CD14-positive monocyte (primary cell): ENCODE results near the gene PLEKHJ1. TPM values are rescaled to one million over a fixed set of nuclear protein-coding genes. Genes with fewer than 3 reads are reported as not detected.

Source experiments
- DNase-seq, 3 donors: peaks; one replicate each; pipeline ENCODE4 v3.0.0-alpha.2; 2011 to 2022
- H2AFZ ChIP-seq: 2 replicates; pipeline ENCODE4 v1.6.0; 2012; ENCODE audit warnings: mild to moderate bottlenecking, low read depth, low read length, inconsistent platforms; ENCODE audit not compliant: insufficient read depth, poor library complexity, severe bottlenecking
- H3K27ac ChIP-seq, 2 donors: 1 replicate in 1 of 2; 2 replicates in 1 of 2; pipeline ENCODE4 v1.5.1; 2012 to 2013; ENCODE audit warnings: low read length in 2 of 2, control low read depth in 1 of 2, inconsistent platforms in 1 of 2, low read depth in 1 of 2, mild to moderate bottlenecking in 1 of 2
- H3K27me3 ChIP-seq, 2 donors: one replicate each; pipeline versions ENCODE4 v1.6.0 to v1.6.1; 2011 to 2013; ENCODE audit warnings: low read length in 2 of 2; ENCODE audit not compliant: control insufficient read depth in 2 of 2, insufficient read depth in 2 of 2
- H3K36me3 ChIP-seq, 2 donors: replicated peaks in 1 of 2; 1 replicate in 1 of 2; 2 replicates in 1 of 2; pipeline versions ENCODE4 v1.5.1 to v1.6.1; 2012 to 2013; ENCODE audit warnings: low read length in 2 of 2, control low read depth in 1 of 2, inconsistent platforms in 1 of 2, mild to moderate bottlenecking in 1 of 2; ENCODE audit not compliant: insufficient read depth in 2 of 2, control insufficient read depth in 1 of 2
- H3K4me1 ChIP-seq, 2 donors: 1 replicate in 1 of 2; 2 replicates in 1 of 2; pipeline versions ENCODE4 v1.5.1 to v1.6.1; 2012 to 2013; ENCODE audit warnings: low read length in 2 of 2, control low read depth in 1 of 2, inconsistent platforms in 1 of 2, mild to moderate bottlenecking in 1 of 2, moderate library complexity in 1 of 2; ENCODE audit not compliant: insufficient read depth in 2 of 2, control insufficient read depth in 1 of 2
- H3K4me2 ChIP-seq: replicated peaks from 2 replicates; pipeline ENCODE3; 2012; ENCODE audit warnings: low read length, moderate library complexity, mild to moderate bottlenecking; ENCODE audit not compliant: poor library complexity, severe bottlenecking; ENCODE audit errors: extremely low read depth
- H3K4me3 ChIP-seq, 3 experiments: fragments of 200-600 bp in 1 of 3; sonication (generic) in 1 of 3; replicated peaks in 1 of 3; 1 replicate in 2 of 3; 2 replicates in 1 of 3; pipeline ENCODE4 v1.5.1; 2011 to 2013; ENCODE audit warnings: low read length in 3 of 3, mild to moderate bottlenecking in 3 of 3, control low read depth in 2 of 3, low read depth in 2 of 3, inconsistent platforms in 1 of 3, moderate library complexity in 1 of 3
- H3K79me2 ChIP-seq: 2 replicates; pipeline ENCODE4 v1.6.0; 2012; ENCODE audit warnings: mild to moderate bottlenecking, control low read depth, inconsistent platforms, low read length, moderate library complexity; ENCODE audit not compliant: insufficient read depth
- H3K9ac ChIP-seq: 2 replicates; pipeline ENCODE4 v1.6.0; 2017; ENCODE audit warnings: low read length, mild to moderate bottlenecking; ENCODE audit not compliant: insufficient read depth, poor library complexity, severe bottlenecking
- H3K9me3 ChIP-seq, 2 donors: replicated peaks in 1 of 2; 1 replicate in 1 of 2; 2 replicates in 1 of 2; pipeline versions ENCODE4 v1.5.1 to v1.6.1; 2012 to 2013; ENCODE audit warnings: low read length in 2 of 2, control low read depth in 1 of 2; ENCODE audit not compliant: control insufficient read depth in 1 of 2, insufficient read depth in 1 of 2
- H4K20me1 ChIP-seq: 2 replicates; pipeline ENCODE4 v1.6.0; 2012; ENCODE audit warnings: mild to moderate bottlenecking, low read length, control low read depth, moderate library complexity; ENCODE audit not compliant: insufficient read depth
- H3K27ac Mint-ChIP-seq, 7 donors: one replicate each; pipeline ENCODE4 v1.8.0; 2020; ENCODE audit warnings: mild to moderate bottlenecking in 7 of 7, mixed read lengths in 7 of 7, moderate library complexity in 6 of 7, inconsistent platforms in 2 of 7
- H3K27me3 Mint-ChIP-seq, 3 donors: one replicate each; pipeline ENCODE4 v1.8.0; 2021 to 2022; ENCODE audit warnings: low read depth in 3 of 3, mild to moderate bottlenecking in 3 of 3, mixed read lengths in 3 of 3, moderate library complexity in 3 of 3, inconsistent platforms in 1 of 3
- H3K36me3 Mint-ChIP-seq, 2 donors: one replicate each; pipeline ENCODE4 v1.8.0; 2020; ENCODE audit warnings: mixed read lengths in 2 of 2, inconsistent platforms in 1 of 2, mild to moderate bottlenecking in 1 of 2
- H3K4me1 Mint-ChIP-seq: one replicate; pipeline ENCODE4 v1.8.0; 2020; ENCODE audit warnings: mild to moderate bottlenecking, mixed read lengths
- H3K4me3 Mint-ChIP-seq, 2 donors: one replicate each; pipeline ENCODE4 v1.8.0; 2020; ENCODE audit warnings: mild to moderate bottlenecking in 2 of 2, mixed read lengths in 2 of 2, moderate library complexity in 1 of 2
- H3K9me3 Mint-ChIP-seq, 7 donors: one replicate each; pipeline ENCODE4 v1.8.0; 2020 to 2022; ENCODE audit warnings: mixed read lengths in 7 of 7, mild to moderate bottlenecking in 6 of 7, moderate library complexity in 6 of 7, inconsistent platforms in 2 of 7
- CTCF ChIP-seq: fragments of 200-600 bp; IDR thresholded peaks from one replicate; pipeline ENCODE4 v1.8.0; 2022; ENCODE audit warnings: antibody characterized with exemption, mild to moderate bottlenecking
- WGBS: methylation state at CpG from one replicate; pipeline ENCODE4 v1.1.5; 2013; ENCODE audit warnings: missing lambda C conversion rate; ENCODE audit not compliant: insufficient coverage; 5-methylcytosine and 5-hydroxymethylcytosine counted together
- intact Hi-C, 2 donors: fragments of 100-400 bp; cut with micrococcal nuclease; formaldehyde crosslinking; loops; one replicate each; pipeline versions ENCODE4 v1.15.0 to v1.15.1; 2023
- polyA plus RNA-seq, 3 donors: library from polyadenylated mRNA; depleted of rRNA in 1 of 3; unstranded in 2 of 3; stranded (reverse) in 1 of 3; fragments of 300-500 nt in 2 of 3; fragments of >200 nt in 1 of 3; fragmentation: Illumina TruSeq in 2 of 3; gene quantifications; 1 replicate in 2 of 3; 2 replicates in 1 of 3; pipeline ENCODE4 v1.2.3, GENCODE V29; 2012 to 2021

PLEKHJ1 gene
- polyA plus RNA-seq, 3 donors: 62.1 to 90.0 (median 69.0) TPM

GRCh38 chr19:2255112-2255845 lies 19.1 kb upstream of the PLEKHJ1 start:
- no peaks in the 10 kb centered on the region for H3K36me3 ChIP-seq
- peaks cover 0 to 10% of the 10 kb centered on the region in 2 donors for H3K9me3 ChIP-seq
- H4K20me1 ChIP-seq: peaks cover 28% of the 10 kb centered on the region
- Mint-ChIP-seq H3K27me3 (peaks cover 35 to 62% (median 45%) of the 10 kb centered on the region in 3 donors), H3K36me3 (peaks cover 0 to 4% of the 10 kb centered on the region in 2 donors), H3K27ac (no peak overlapping the region), H3K9me3 (peaks cover 0 to 5% (median 0%) of the 10 kb centered on the region in 7 donors), H3K4me1 (peaks cover 24% of the 10 kb centered on the region), H3K4me3 (no peak overlapping the region)
- 95% methylated on average over 16 of the region's 16 CpGs for WGBS
- H3K4me2 ChIP-seq: no peak overlapping the region
- peaks cover 14 to 34% of the 10 kb centered on the region in 2 donors for H3K27me3 ChIP-seq
- no peak for TF ChIP-seq CTCF
- intact Hi-C loops: no loop called here
- H3K9ac ChIP-seq: no peak overlapping the region
- no peak overlapping the region for H2AFZ ChIP-seq
- no peak overlapping the region for H3K27ac ChIP-seq
- DNase-seq: no peak
- H3K79me2 ChIP-seq: no peaks in the 10 kb centered on the region
- H3K4me3 ChIP-seq: no peak overlapping the region
- H3K4me1 ChIP-seq: peaks cover 25 to 37% of the 10 kb centered on the region in 2 donors

- peak overlapping the region in 1 of 3 experiments; percentile 70 for H3K4me3 ChIP-seq
- Mint-ChIP-seq H3K27me3 (peaks cover 38 to 68% (median 48%) of the 10 kb centered on the region in 3 donors), H3K27ac (no peak overlapping the region), H3K9me3 (peaks cover 0 to 5% (median 0%) of the 10 kb centered on the region in 7 donors), H3K4me1 (peaks cover 22% of the 10 kb centered on the region), H3K36me3 (peaks cover 0 to 4% of the 10 kb centered on the region in 2 donors), H3K4me3 (peak overlapping the region; percentile 50 to 86)
- no peaks in the 10 kb centered on the region for H3K36me3 ChIP-seq
- H3K9me3 ChIP-seq: peaks cover 0 to 14% of the 10 kb centered on the region in 2 donors
- H3K27me3 ChIP-seq: peaks cover 18 to 44% of the 10 kb centered on the region in 2 donors
- WGBS: 70% methylated on average over 12 of the region's 20 CpGs
- no peak overlapping the region for H3K9ac ChIP-seq
- DNase-seq: no peak
- peak overlapping the region; percentile 71 for H2AFZ ChIP-seq
- intact Hi-C loops: no loop called here
- peaks cover 32 to 42% of the 10 kb centered on the region in 2 donors for H3K4me1 ChIP-seq
- H4K20me1 ChIP-seq: peaks cover 38% of the 10 kb centered on the region
- TF ChIP-seq CTCF: no peak
- no peaks in the 10 kb centered on the region for H3K79me2 ChIP-seq
- H3K27ac ChIP-seq: no peak overlapping the region
- peak overlapping the region; percentile 74 for H3K4me2 ChIP-seq
Measured at GRCh38 chr19:2254064-2254872, 18.1 kb upstream of the PLEKHJ1 start.
